OCI-LY1 (cell line): ENCODE results near the gene MAPK1.

Experiments used
- H2AFZ ChIP-seq: fragments of 200-600 bp; sonication (generic), shearing (Covaris generic); 2 replicates; pipeline ENCODE4 v1.6.0; 2014; ENCODE audit warnings: antibody characterized with exemption, mild to moderate bottlenecking, low read length
- H3F3A ChIP-seq: fragments of 200-600 bp; sonication (generic), shearing (Covaris generic); 2 replicates; pipeline ENCODE4 v1.6.0; 2014; ENCODE audit warnings: mild to moderate bottlenecking, antibody characterized with exemption, low read length, moderate library complexity; ENCODE audit not compliant: insufficient read depth
- H3K27ac ChIP-seq: fragments of 200-600 bp; sonication (generic); 2 replicates; pipeline ENCODE4 v1.5.1; 2014; ENCODE audit warnings: low read length, mixed run types, mild to moderate bottlenecking, low read depth; ENCODE audit not compliant: poor library complexity, severe bottlenecking
- H3K27me3 ChIP-seq: fragments of 200-600 bp; sonication (generic); 2 replicates; pipeline ENCODE4 v1.6.0; 2014; ENCODE audit warnings: antibody characterized with exemption, mild to moderate bottlenecking, low read length, moderate library complexity; ENCODE audit not compliant: insufficient read depth
- H3K36me3 ChIP-seq: fragments of 200-600 bp; sonication (generic); 2 replicates; pipeline ENCODE4 v1.6.1; 2014; ENCODE audit warnings: mild to moderate bottlenecking, antibody characterized with exemption, low read length, moderate library complexity, mixed read lengths; ENCODE audit not compliant: insufficient read depth
- H3K4me1 ChIP-seq: fragments of 200-600 bp; sonication (generic); 2 replicates; pipeline ENCODE4 v1.5.1; 2014; ENCODE audit warnings: mild to moderate bottlenecking, low read length, moderate library complexity; ENCODE audit not compliant: insufficient read depth, severe bottlenecking
- H3K4me2 ChIP-seq: fragments of 200-600 bp; sonication (generic), shearing (Covaris generic); 2 replicates; pipeline ENCODE4 v1.6.1; 2014; ENCODE audit warnings: low read length
- H3K4me3 ChIP-seq: fragments of 200-600 bp; sonication (generic); 2 replicates; pipeline ENCODE4 v1.5.1; 2014; ENCODE audit warnings: low read length, low read depth, mild to moderate bottlenecking, mixed read lengths; ENCODE audit not compliant: poor library complexity, severe bottlenecking
- H3K79me2 ChIP-seq: fragments of 200-600 bp; shearing (Covaris generic); 2 replicates; pipeline ENCODE4 v1.6.1; 2016; ENCODE audit warnings: mixed run types, low read length, mixed read lengths; ENCODE audit not compliant: insufficient read depth
- H3K9ac ChIP-seq: fragments of 200-600 bp; sonication (generic), shearing (Covaris generic); 2 replicates; pipeline ENCODE4 v1.6.1; 2014; ENCODE audit warnings: mild to moderate bottlenecking, low read length, mixed read lengths
- H3K9me2 ChIP-seq: fragments of 200-600 bp; sonication (generic), shearing (Covaris generic); 2 replicates; pipeline ENCODE4 v1.6.1; 2014; ENCODE audit warnings: low read depth, mild to moderate bottlenecking, low read length, mixed read lengths
- H3K9me3 ChIP-seq: fragments of 200-600 bp; shearing (Covaris generic); 2 replicates; pipeline ENCODE4 v1.6.1; 2014; ENCODE audit warnings: low read length, mixed read lengths
- H4K20me1 ChIP-seq: fragments of 200-600 bp; sonication (generic), shearing (Covaris generic); 2 replicates; pipeline ENCODE4 v1.6.0; 2016; ENCODE audit warnings: mild to moderate bottlenecking, low read length; ENCODE audit not compliant: insufficient read depth
- CTCF ChIP-seq: fragments of 200-600 bp; sonication (generic), shearing (Covaris generic); IDR thresholded peaks from 2 replicates; pipeline ENCODE4 v1.5.1; 2017; ENCODE audit warnings: mild to moderate bottlenecking, antibody characterized with exemption, low read length, moderate library complexity, mixed read lengths
- EZH2 ChIP-seq: fragments of 200-600 bp; sonication (generic), shearing (Covaris generic); IDR thresholded peaks from 2 replicates; pipeline ENCODE4 v1.8.0; 2017; ENCODE audit warnings: borderline replicate concordance, mixed run types, mild to moderate bottlenecking, antibody characterized with exemption, low read length, moderate library complexity, mixed read lengths

MAPK1 gene

GRCh38 chr22:21736084-21736642, 131.3 kb downstream of the MAPK1 start:
- H3K27me3 ChIP-seq = no peaks in the 10 kb centered on the region
- no peaks in the 10 kb centered on the region for H4K20me1 ChIP-seq
- no peak overlapping the region for H3K27ac ChIP-seq
- H3K9me2 ChIP-seq = no peaks in the 10 kb centered on the region
- no peak overlapping the region for H3K9ac ChIP-seq
- H3K36me3 ChIP-seq = no peaks in the 10 kb centered on the region
- no peaks in the 10 kb centered on the region for H3K79me2 ChIP-seq
- no peak for TF ChIP-seq CTCF
- no peak for TF ChIP-seq EZH2
- H3K4me3 ChIP-seq = no peak overlapping the region
- no peak overlapping the region for H2AFZ ChIP-seq
- no peak overlapping the region for H3K4me2 ChIP-seq
- no peaks in the 10 kb centered on the region for H3K9me3 ChIP-seq
- H3K4me1 ChIP-seq = peaks cover 27% of the 10 kb centered on the region
- no peaks in the 10 kb centered on the region for H3F3A ChIP-seq

- H3K36me3 ChIP-seq = no peaks in the 10 kb centered on the region
- H3K79me2 ChIP-seq = no peaks in the 10 kb centered on the region
- H2AFZ ChIP-seq = no peak within 1 kb of the TSS
- peak within 1 kb of the TSS; percentile 93 for H3K9ac ChIP-seq
- peak within 1 kb of the TSS; percentile 88 for H3K27ac ChIP-seq
- peak within 1 kb of the TSS; percentile 98 for H3K4me2 ChIP-seq
- H3K4me1 ChIP-seq = peaks cover 34% of the 10 kb centered on the region
- H3K27me3 ChIP-seq = no peaks in the 10 kb centered on the region
- peak within 1 kb of the TSS; percentile 89 for H3K4me3 ChIP-seq
- TF ChIP-seq EZH2 (no peak), CTCF (no peak)
- no peaks in the 10 kb centered on the region for H3F3A ChIP-seq
- no peaks in the 10 kb centered on the region for H3K9me2 ChIP-seq
- no peaks in the 10 kb centered on the region for H3K9me3 ChIP-seq
- H4K20me1 ChIP-seq = no peaks in the 10 kb centered on the region
These were observed 132.0 kb downstream of the MAPK1 start, which contains the start of gene YPEL1 for GRCh38 chr22:21735200-21736083. TSS of gene YPEL1 (minus strand) at chr22:21735794. CDS start at chr22:21710744, 25,050 bp downstream.

- no peaks in the 10 kb centered on the region for H3K9me3 ChIP-seq
- H3K9ac ChIP-seq = peak overlapping the region; percentile 93
- no peaks in the 10 kb centered on the region for H3K36me3 ChIP-seq
- peak overlapping the region; percentile 89 for H3K4me3 ChIP-seq
- peak overlapping the region; percentile 88 for H3K27ac ChIP-seq
- peak overlapping the region; percentile 98 for H3K4me2 ChIP-seq
- H3K79me2 ChIP-seq = no peaks in the 10 kb centered on the region
- no peaks in the 10 kb centered on the region for H4K20me1 ChIP-seq
- TF ChIP-seq EZH2 (no peak), CTCF (no peak)
- H2AFZ ChIP-seq = no peak overlapping the region
- H3F3A ChIP-seq = no peaks in the 10 kb centered on the region
- H3K4me1 ChIP-seq = peaks cover 34% of the 10 kb centered on the region
- no peaks in the 10 kb centered on the region for H3K27me3 ChIP-seq
- no peaks in the 10 kb centered on the region for H3K9me2 ChIP-seq
These were observed 132.8 kb downstream of the MAPK1 start for GRCh38 chr22:21734540-21735199.
